ENCODE measurements around the gene KCND3. TPM values are rescaled to one million over a fixed set of nuclear protein-coding genes. Genes with fewer than 3 reads are reported as not detected.

The KCND3 gene
- polyA plus RNA-seq, 3 donors = 2.8 to 12.4 (median 5.3) TPM

DNA sequence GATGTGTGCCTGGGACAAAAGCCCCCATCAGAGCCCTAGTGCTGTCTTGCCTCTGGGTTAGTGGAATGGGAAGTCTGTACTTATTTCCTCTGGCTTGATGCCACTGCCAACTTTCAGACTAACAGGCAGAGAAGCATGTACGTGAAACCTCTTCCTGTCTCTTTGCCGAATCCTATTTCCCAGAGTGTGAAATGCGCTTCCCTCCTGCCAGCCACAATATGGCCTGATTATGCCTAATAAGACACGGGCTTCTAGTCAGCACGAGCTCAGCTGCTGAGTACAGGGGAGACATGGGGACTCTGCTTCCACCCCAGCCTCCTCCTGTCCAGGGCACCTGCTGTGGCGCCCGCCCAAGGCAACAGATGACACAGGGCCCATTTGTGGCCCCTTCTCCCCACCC is 111.4 kb downstream of the KCND3 start:
- 73 to 80% (median 76%) methylated on average over 7 of the region's 7 CpGs for WGBS, 3 donors
- no peak overlapping the region for H3K27ac ChIP-seq (ENCODE audit: low read depth, low read length)

DNA sequence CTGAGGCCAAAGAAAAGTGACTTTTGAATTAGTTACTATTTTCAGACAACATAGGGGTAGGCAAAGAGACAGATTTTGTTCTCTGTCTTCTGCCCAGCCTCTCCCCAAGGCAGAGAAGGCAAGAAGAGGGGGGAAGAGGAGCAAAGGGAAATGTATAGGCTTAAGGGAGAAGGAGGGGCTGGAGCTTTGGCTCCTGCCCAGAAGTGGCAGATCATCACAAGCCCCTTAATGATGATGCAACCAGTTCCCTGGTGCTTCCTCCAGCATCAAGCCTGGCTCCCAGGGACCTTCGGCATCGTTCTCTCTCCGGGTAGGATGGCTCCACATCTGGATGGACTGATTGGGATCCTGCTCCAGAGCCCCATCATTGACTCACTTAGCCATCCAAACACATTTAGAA is 112.8 kb downstream of the KCND3 start:
- WGBS, 3 donors = 78 to 86% (median 81%) methylated on average over 3 of the region's 3 CpGs
- no peak overlapping the region for H3K27ac ChIP-seq (ENCODE audit: low read depth, low read length)

DNA sequence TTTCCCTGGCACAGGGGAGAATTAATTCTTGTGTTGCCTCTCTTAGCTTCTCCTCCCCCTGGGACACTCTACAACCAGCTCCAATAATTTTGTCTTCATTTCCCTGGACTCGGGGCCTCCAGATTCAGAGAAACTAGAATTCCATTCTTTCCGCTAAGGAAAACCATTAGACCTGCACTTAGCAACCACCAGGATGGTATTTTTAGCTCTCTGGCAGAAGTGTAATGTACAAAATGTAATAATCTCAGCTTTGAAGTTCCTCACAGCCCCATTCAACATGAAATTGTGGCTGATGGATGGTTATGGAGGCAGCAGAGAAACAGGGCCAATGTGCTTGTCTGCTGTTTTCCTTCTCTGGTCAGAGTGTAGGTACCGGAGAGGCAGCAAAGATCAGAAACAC is 113.8 kb downstream of the KCND3 start:
- no peak overlapping the region for H3K27ac ChIP-seq (ENCODE audit: low read depth, low read length)
- 79 to 86% (median 82%) methylated on average over 3 of the region's 3 CpGs for WGBS, 3 donors

DNA sequence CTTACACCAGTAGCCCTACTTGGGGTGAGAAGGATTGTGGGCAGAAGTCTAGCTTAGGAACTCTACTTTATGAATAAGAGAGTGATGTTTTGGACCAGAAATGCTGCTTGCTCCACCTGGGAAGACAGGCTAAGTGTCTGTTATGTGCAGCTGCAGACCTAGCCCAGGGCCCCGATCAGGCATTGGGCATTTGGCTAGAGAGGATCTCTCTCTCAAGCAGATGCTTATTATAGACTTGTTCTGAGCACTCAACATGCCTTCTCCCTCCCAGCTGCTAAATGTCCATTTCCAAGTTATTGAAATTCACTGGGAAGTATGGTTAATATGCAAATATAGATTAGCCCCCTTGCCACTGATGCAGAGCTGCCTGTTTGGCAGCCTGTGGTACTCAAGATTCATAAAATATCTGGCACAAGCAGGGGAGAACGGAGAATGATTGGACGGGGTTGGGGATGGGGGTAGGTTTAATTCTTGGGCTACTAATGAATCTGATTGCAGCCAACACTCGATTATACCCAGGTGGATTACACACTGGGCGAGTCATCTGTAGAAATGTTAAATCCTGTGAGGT is 115.9 kb downstream of the KCND3 start:
- 77 to 81% (median 77%) methylated on average over 5 of the region's 5 CpGs for WGBS, 3 donors
- H3K27ac ChIP-seq (ENCODE audit: low read depth, low read length) = no peak overlapping the region

DNA sequence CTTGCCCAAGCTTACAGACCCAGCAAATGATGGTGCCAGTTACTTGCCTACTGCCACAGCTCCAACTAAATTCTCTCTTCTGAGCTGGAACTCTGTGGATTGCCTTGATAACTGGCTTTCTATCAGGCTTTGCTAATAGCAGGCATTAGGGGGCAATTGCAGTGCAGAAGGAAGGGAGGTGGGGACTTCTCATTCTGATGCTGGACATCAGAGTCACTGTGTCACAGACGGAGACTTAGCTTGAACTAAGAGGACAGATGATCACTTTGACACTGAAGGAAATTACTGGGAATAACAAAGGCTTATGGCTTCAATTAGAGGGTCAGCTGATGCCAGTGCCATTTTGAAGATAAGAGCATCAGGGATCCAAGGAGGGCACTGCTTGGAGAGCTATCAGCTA is 119.3 kb downstream of the KCND3 start:
- no peak overlapping the region for H3K27ac ChIP-seq (ENCODE audit: low read depth, low read length)
- WGBS, 3 donors = 91 to 97% (median 94%) methylated on average over 1 of the region's 1 CpG

DNA sequence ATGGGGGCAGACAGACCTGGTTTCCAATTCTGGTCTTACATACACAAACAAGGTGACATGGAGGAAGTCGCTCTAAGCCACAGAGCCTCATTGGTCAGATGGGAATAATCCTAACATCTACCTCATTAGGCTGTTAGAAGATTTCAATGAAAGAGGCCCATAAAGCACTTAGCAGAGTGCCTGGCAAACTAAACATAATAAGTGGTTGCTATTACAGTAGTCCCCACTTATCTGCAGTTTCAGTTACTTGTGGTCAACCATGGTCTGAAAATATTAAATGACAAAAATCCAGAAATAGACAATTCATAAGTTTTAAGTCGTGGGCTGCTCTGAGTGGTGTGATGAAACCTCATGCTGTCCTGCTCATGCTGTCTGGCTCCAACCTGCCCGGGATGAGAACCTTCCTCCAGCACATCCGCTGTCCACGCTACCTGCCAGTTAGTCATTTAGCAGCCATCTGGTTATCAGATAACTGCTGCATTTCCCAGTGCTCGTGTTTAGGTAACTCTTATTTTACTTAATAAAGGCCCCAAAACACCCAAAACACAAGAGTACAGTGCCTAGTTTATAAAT is 121.5 kb downstream of the KCND3 start:
- WGBS, 3 donors = 77 to 85% (median 82%) methylated on average over 6 of the region's 6 CpGs
- H3K27ac ChIP-seq (ENCODE audit: low read depth, low read length) = no peak overlapping the region

DNA sequence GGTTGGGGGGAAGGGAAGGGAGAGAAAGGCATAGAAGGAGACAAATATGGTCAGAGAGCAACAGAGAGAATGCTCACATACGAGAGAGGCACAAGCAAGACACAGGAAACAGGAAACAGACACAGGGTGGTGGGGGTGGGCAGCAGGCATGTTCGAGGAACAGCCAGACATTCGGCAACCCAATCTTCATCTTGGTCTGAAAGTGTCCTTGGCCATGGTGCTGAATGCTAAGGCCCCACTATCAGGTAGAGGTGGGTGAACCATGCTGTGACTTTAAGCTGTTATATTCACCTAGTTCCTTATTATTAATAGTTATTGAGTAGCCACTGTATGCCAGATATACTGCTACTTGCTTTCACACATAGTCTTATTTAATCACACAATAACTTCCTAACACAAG is 124.6 kb downstream of the KCND3 start:
- H3K27ac ChIP-seq (ENCODE audit: low read depth, low read length) = no peak overlapping the region
- WGBS, 3 donors = 11 to 23% (median 15%) methylated on average over 3 of the region's 3 CpGs

DNA sequence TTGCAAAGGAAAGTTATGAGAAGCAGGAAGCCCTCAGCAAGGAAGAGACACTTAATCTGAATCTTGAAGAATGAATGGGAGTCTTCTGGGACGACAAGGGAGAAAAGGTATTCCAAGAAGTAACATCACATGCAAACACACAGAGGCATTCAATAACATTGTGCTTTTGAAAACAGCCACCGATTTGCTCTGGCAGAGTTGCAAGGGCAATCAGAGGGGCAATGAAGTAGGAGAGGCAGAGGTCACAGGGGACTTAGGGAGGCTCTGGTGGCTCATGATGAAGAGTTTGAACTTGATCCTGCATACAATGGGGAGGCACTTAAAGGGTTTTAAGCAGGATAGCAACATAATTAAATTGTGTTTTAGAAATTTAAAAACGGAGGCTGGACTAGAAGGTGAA is 126.1 kb downstream of the KCND3 start:
- 68 to 72% (median 70%) methylated on average over 3 of the region's 3 CpGs for WGBS, 3 donors
- H3K27ac ChIP-seq (ENCODE audit: low read depth, low read length) = no peak overlapping the region

DNA sequence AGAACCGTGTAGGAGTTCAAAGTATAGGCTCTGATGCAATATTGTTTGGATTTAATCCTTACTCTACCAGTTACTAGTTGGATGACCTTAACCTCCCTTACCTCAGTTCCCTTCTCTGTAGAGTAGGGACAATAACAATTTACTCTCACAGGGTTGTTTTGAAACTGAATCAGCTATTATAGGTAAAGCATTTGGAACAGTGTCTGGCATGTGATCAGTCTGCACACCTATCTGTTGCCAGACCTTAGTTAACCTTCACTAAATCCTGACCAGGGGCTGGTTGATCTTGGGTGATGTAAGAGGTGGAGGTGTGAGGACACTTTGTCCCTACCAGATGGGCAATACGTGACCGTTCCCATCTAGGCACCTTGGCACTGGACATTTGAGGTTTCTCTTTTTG is 126.9 kb downstream of the KCND3 start:
- 65 to 83% (median 82%) methylated on average over 3 of the region's 3 CpGs for WGBS, 3 donors
- no peak overlapping the region for H3K27ac ChIP-seq (ENCODE audit: low read depth, low read length)

DNA sequence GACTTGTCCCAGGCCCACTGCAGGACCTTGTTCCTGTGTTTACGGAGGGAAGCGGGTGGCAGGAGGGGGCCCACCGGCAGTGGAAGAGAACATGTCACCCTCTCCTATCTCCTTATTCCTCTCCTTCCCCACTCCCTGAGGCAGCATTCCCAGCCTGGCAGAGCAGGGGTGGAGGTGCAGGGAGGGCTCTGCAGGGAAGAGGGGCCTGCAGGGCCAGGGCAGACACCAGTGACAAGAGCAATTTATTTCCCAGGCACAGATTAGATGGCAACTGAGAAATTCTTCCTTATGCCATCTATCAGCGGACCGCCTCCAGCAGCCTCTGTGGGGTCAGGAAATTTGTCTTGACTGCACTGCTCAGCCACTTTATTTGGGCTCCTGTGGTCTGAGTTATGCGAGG is 127.9 kb downstream of the KCND3 start:
- WGBS, 3 donors = 71 to 75% (median 75%) methylated on average over 6 of the region's 6 CpGs
- H3K27ac ChIP-seq (ENCODE audit: low read depth, low read length) = no peak overlapping the region

DNA sequence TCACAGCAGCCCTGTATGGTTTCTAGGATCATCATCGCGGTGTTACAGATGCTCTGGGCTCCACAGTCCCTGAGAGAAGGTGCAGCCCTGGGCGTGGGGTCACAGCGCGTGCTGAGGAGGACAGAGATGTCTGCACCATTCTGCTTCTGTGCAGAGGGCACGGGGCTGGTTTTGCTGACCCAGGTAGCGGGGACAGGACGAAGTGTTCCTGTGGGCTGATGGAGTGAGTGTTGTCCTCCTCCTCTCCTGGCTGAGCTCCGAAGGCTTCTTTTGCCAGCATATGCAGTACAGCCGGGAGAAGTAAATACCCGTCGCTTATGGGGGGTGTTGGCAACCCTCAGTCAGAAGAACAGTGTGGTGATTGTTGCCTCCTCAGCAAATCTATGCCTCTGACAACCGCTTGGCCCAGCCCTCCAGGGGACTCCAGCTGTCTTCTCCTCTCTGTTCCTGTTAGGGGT is 132.2 kb downstream of the KCND3 start:
- 71 to 86% (median 84%) methylated on average over 13 of the region's 13 CpGs for WGBS, 3 donors
- no peak overlapping the region for H3K27ac ChIP-seq (ENCODE audit: low read depth, low read length)

DNA sequence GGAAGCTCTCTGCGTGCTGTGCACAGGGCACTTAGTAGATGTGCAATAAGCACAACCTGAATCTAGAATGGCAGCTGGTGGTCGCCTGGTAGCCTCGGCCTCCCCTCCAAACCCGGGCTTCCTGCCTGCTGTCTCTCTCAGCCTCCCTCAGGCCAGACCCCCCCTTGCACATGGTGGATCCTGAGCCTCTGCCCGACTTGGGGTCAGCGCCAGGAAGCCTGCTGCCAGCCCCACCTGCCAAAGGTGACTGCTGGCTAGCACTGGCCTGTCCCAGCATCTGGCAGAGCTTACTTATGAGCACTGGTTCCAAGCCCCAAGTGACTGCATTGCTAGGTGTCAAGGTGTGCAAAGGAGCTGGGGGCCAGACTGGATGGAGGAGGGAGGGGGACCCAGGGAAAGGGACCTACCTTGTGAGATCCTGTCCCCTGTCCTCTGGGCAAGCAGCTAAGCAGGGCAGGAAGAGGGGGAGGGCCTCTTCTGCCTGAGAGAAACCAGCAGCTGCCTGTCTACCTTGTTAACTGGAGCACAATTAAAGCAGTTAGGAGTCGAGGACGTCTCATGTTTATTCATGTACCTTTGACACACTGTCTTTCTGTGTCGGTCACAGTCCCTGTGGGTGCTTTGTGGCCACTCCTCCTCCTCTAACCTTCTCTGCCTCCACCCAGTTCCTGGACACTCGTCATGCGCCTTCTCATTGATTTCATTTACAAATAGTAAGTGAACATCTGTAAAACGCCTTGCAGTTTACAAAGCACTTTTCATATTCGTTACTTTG is 132.9 kb downstream of the KCND3 start:
- WGBS, 3 donors = 52 to 67% (median 63%) methylated on average over 13 of the region's 13 CpGs

DNA sequence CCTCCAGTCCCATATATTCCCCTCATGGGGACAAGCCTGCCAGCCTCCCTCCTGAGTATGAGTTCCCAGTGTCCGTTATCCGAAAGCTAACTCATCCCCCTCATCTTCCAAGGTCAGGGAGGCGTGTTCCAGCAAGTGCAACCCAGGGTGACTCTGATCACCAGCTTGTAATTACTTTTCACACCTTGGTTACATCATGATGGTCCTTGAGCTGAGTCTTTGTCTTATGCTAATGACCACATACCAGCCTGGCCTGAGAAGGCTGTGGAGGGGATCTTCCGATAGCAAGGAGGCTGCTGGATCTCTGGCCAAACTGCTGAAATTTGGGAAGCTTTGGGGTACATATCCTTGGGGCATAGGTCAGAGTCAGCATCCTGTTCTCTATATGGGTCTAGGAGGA is 134.2 kb downstream of the KCND3 start:
- 83 to 86% (median 85%) methylated on average over 4 of the region's 4 CpGs for WGBS, 3 donors
- no peak overlapping the region for H3K27ac ChIP-seq (ENCODE audit: low read depth, low read length)

More for the DNA sequence above, 132.9 kb downstream of the KCND3 start:
- no peak overlapping the region for H3K27ac ChIP-seq (ENCODE audit: low read depth, low read length)

DNA sequence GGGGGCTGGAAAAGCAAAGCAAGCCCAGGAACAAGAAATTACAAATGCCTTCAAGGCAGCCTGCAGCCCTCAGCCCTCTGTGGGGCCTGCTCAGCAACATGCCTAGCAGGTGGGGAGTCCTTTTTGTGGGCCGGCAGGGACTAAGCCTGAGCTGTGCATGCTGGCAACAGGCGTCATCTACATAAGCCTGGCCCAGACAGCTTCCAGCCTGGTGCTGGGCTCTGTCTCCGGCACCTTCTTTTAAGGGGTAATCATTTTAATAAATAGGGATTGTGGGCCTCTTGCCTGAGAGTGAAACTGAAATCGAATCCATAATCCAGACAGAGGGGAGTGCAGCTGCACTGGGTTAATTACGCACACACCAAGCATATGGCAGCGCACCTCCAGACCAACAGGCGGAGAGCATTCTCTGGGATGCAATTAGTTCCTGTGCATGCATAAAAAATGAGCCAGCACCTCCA is 137.2 kb downstream of the KCND3 start:
- WGBS, 3 donors = 77 to 82% (median 82%) methylated on average over 7 of the region's 7 CpGs

DNA sequence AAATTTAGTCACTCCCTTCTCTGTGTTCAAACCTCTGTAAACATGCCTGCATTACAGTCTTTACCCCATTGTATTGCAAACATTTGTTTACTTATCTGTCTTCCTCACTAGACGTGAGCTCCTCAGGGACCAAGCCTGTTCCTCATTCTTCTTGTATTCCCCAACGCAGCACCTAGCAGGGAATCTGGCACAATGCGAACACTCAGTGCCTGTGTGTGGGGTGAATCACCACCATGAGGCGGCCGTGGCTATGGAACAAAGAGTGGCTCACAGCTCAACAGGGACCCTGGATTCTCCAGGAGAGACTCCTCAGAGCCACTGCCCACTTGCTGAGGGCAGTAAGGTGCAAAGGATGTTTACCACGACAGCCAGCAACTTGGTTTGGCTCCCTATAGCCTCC is 137.9 kb downstream of the KCND3 start:
- H3K27ac ChIP-seq (ENCODE audit: low read depth, low read length) = no peak overlapping the region
- 52 to 60% (median 58%) methylated on average over 6 of the region's 6 CpGs for WGBS, 3 donors

More for the DNA sequence above, 137.2 kb downstream of the KCND3 start:
- H3K27ac ChIP-seq (ENCODE audit: low read depth, low read length) = no peak overlapping the region

DNA sequence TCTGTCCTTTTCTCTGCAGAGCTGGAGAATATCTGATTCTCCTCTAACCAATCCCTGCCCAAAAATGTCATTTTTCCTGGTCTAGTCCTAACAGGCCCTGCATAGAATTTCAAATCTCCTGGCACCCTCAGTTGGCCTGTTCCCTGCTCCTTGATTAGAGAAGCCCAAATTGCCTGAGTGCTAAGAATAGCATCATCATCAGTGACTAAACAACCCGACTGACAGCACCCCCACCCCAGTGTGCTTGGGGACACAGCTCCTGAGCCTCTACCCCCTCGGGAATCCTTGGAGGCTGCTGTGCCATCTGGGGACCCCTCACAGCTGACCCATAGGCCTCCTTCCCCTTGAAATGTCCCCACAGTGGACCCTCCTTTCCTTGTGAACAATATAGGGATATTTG is 139.4 kb downstream of the KCND3 start:
- no peak overlapping the region for H3K27ac ChIP-seq (ENCODE audit: low read depth, low read length)
- 60 to 72% (median 63%) methylated on average over 2 of the region's 2 CpGs for WGBS, 3 donors

DNA sequence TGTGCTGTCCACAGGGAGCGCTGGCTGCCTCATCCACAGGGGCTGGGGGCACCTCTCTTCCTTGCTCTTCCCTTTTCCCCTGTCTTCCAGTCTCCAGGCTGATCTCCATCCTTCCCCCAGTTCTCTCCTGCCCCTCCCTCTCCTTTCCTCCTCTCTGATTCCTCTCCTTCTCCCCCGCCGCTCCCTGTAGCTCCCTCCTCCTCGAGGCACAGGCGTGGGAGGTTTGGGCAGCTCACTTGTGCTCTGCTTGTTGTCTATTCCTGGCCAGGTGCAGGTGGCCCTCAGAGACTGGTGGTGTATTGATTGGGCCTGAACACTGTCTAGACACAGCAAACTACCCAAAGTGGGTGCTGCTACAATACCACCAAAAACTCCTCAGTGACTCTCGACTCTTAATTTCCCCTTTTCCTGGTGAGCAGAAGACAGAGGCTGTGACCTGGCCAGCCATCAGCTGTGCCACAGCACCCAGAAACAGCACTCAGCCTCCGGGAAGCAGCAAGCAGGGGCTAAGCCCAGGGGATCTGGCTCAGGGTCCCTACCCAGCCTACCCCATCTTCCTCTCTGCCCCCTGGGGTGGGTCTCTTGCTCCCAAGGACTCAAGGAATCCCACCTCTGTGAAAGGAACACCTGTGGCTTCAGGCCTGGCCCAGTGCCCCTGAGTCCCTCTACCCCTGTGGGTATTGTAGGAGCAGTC is 140.5 kb downstream of the KCND3 start:
- no peak overlapping the region for H3K27ac ChIP-seq (ENCODE audit: low read depth, low read length)
- WGBS, 3 donors = 62 to 75% (median 72%) methylated on average over 7 of the region's 7 CpGs

DNA sequence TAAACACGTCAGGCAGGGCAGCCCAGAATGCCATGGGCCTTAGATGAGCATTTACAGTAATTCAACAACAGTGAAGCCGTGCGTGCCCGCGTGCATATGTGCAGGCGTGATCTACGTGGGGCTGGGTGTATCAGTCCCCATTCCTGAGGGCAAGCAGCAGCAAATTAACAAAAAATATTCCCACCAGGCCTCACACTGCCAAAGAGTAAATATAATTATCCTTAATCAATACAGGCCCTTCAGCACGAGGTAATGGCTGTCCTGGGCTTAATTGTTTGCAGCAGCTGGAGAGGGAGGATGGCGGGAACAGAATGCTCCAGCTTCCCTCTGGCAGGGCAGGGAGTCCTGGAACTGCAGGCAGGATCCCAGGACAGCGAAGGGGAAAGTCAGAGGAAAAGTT is 142.0 kb downstream of the KCND3 start:
- 72 to 91% (median 87%) methylated on average over 10 of the region's 10 CpGs for WGBS, 3 donors
- H3K27ac ChIP-seq (ENCODE audit: low read depth, low read length) = no peak overlapping the region

DNA sequence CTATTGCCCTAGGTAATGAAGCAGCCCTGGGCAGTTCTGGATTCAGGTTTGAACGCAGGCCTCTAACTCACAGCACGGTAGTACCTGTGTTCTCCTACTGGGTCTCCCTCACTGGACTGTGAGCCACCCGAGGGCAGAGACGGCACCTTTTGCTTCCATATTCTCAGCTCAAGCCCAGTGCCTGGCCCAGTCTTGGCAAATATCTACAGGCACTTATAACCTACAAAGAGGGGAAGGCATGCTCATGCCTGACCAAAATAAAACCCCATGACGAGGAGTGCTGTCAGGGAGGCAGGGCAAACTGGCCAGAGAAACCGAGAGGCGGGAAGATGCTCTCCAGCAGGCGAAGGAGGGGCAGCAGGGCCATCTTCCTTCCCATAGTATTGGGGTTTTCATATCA is 142.6 kb downstream of the KCND3 start:
- no peak overlapping the region for H3K27ac ChIP-seq (ENCODE audit: low read depth, low read length)
- WGBS, 3 donors = 84 to 89% (median 84%) methylated on average over 8 of the region's 8 CpGs
